Liver (tissue), 9 donors: ENCODE measurements around the gene HTT-AS. TPM values are rescaled to one million over a fixed set of nuclear protein-coding genes. Genes with fewer than 3 reads are reported as not detected.

Experiments
- DNase-seq: peaks from one replicate; pipeline ENCODE4 v3.0.0-alpha.2; 2017; ENCODE audit warnings: low spot score
- H3K27ac ChIP-seq, 2 donors: one replicate each; pipeline ENCODE4 v1.7.0; 2013; ENCODE audit warnings: inconsistent platforms in 2 of 2, low read length in 2 of 2, control low read depth in 1 of 2, low read depth in 1 of 2, mild to moderate bottlenecking in 1 of 2
- H3K27me3 ChIP-seq, 4 donors: one replicate each; pipeline versions ENCODE4 v1.6.1 to v1.7.0; 2013; ENCODE audit warnings: low read length in 3 of 4, inconsistent platforms in 1 of 4, mild to moderate bottlenecking in 1 of 4, moderate library complexity in 1 of 4; ENCODE audit not compliant: control insufficient read depth in 4 of 4, insufficient read depth in 4 of 4
- H3K36me3 ChIP-seq, 4 donors: one replicate each; pipeline versions ENCODE4 v1.6.1 to v1.7.0; 2013; ENCODE audit warnings: low read length in 3 of 4, mild to moderate bottlenecking in 3 of 4, low read depth in 1 of 4, moderate library complexity in 1 of 4; ENCODE audit not compliant: control insufficient read depth in 4 of 4, insufficient read depth in 3 of 4
- H3K4me1 ChIP-seq, 4 donors: one replicate each; pipeline versions ENCODE4 v1.6.1 to v1.7.0; 2013; ENCODE audit warnings: low read length in 3 of 4, mild to moderate bottlenecking in 3 of 4, moderate library complexity in 1 of 4; ENCODE audit not compliant: control insufficient read depth in 4 of 4, insufficient read depth in 4 of 4
- H3K4me3 ChIP-seq, 3 donors: one replicate each; pipeline versions ENCODE4 v1.6.1 to v1.7.0; 2013; ENCODE audit warnings: low read length in 3 of 3, control low read depth in 1 of 3, low read depth in 1 of 3, mild to moderate bottlenecking in 1 of 3
- H3K9ac ChIP-seq, 2 donors: one replicate each; pipeline ENCODE4 v1.7.0; 2013; ENCODE audit warnings: low read length in 2 of 2, mild to moderate bottlenecking in 2 of 2, moderate library complexity in 2 of 2, control low read depth in 1 of 2, low read depth in 1 of 2
- H3K9me3 ChIP-seq, 4 donors: one replicate each; pipeline versions ENCODE4 v1.6.1 to v1.7.0; 2013; ENCODE audit warnings: low read length in 3 of 4; ENCODE audit not compliant: control insufficient read depth in 4 of 4
- ATF3 ChIP-seq: IDR thresholded peaks from 2 replicates; pipeline ENCODE4 v1.6.1; 2016; ENCODE audit warnings: antibody characterized with exemption
- CTCF ChIP-seq: fragments of 150-350 bp; IDR thresholded peaks from 2 replicates; pipeline ENCODE4 v1.5.1; 2017; ENCODE audit warnings: improper control_type of control experiment, low read depth, low read length; ENCODE audit not compliant: missing input control
- EGR1 ChIP-seq, 2 donors: IDR thresholded peaks; 2 replicates each; pipeline ENCODE4 v1.6.1; 2016 to 2018; ENCODE audit warnings: antibody characterized with exemption in 2 of 2, low read depth in 2 of 2
- FOXA1 ChIP-seq: IDR thresholded peaks from 2 replicates; pipeline ENCODE4 v1.6.1; 2016; ENCODE audit warnings: antibody characterized with exemption
- FOXA2 ChIP-seq: IDR thresholded peaks from 2 replicates; pipeline ENCODE4 v1.6.1; 2016; ENCODE audit warnings: antibody characterized with exemption
- GABPA ChIP-seq, 2 donors: IDR thresholded peaks in 1 of 2; conservative IDR thresholded peaks in 1 of 2; 2 replicates each; pipeline ENCODE4 v1.6.1; 2016; ENCODE audit warnings: antibody characterized with exemption in 2 of 2, mild to moderate bottlenecking in 1 of 2, moderate library complexity in 1 of 2
- HNF4A ChIP-seq, 2 donors: conservative IDR thresholded peaks; 2 replicates each; pipeline ENCODE4 v1.6.1; 2016; ENCODE audit warnings: antibody characterized with exemption in 2 of 2, mild to moderate bottlenecking in 2 of 2
- HNF4G ChIP-seq: IDR thresholded peaks from 2 replicates; pipeline ENCODE4 v1.6.1; 2016; ENCODE audit warnings: antibody characterized with exemption
- JUND ChIP-seq, 2 donors: IDR thresholded peaks; 2 replicates each; pipeline ENCODE4 v1.6.1; 2016; ENCODE audit warnings: antibody characterized with exemption in 2 of 2
- MAX ChIP-seq: IDR thresholded peaks from 2 replicates; pipeline ENCODE4 v1.6.1; 2016; ENCODE audit warnings: antibody characterized with exemption
- NR2F2 ChIP-seq: IDR thresholded peaks from 2 replicates; pipeline ENCODE4 v1.6.1; 2016; ENCODE audit warnings: antibody characterized with exemption
- RAD21 ChIP-seq, 2 donors: IDR thresholded peaks; 2 replicates each; pipeline ENCODE4 v1.6.1; 2016; ENCODE audit warnings: antibody characterized with exemption in 2 of 2, mild to moderate bottlenecking in 2 of 2
- REST ChIP-seq: IDR thresholded peaks from 2 replicates; pipeline ENCODE4 v1.6.1; 2016; ENCODE audit warnings: antibody characterized with exemption, mild to moderate bottlenecking
- RXRA ChIP-seq, 2 donors: IDR thresholded peaks; 2 replicates each; pipeline ENCODE4 v1.6.1; 2017 to 2018; ENCODE audit warnings: antibody characterized with exemption in 2 of 2, mild to moderate bottlenecking in 1 of 2
- SP1 ChIP-seq: IDR thresholded peaks from 2 replicates; pipeline ENCODE4 v1.6.1; 2018; ENCODE audit warnings: antibody characterized with exemption, mild to moderate bottlenecking
- TAF1 ChIP-seq: conservative IDR thresholded peaks from 2 replicates; pipeline ENCODE4 v1.6.1; 2016; ENCODE audit warnings: antibody characterized with exemption, mild to moderate bottlenecking
- YY1 ChIP-seq: IDR thresholded peaks from 2 replicates; pipeline ENCODE4 v1.6.1; 2016; ENCODE audit warnings: antibody characterized with exemption, mild to moderate bottlenecking
- ZBTB33 ChIP-seq: IDR thresholded peaks from 2 replicates; pipeline ENCODE4 v1.6.1; 2016; ENCODE audit warnings: antibody characterized with exemption
- WGBS: extraction: QIAGEN DNeasy Blood & Tissue Kit; methylation state at CpG from one replicate; pipeline ENCODE4 v1.1.7; 2013; 5-methylcytosine and 5-hydroxymethylcytosine counted together
- polyA plus RNA-seq, 2 donors: library from polyadenylated mRNA; stranded (reverse) in 1 of 2; unstranded in 1 of 2; fragments of 200-250 nt in 1 of 2; fragments of >200 nt in 1 of 2; fragmentation: Nextera tagmentation in 1 of 2; extraction: Ambion mirVana in 1 of 2; gene quantifications; one replicate each; pipeline versions ENCODE4 v1.2.1 to v1.2.3, GENCODE V29; 2013 to 2015
- total RNA-seq, 2 donors: library from RNA; depleted of rRNA; stranded (reverse); fragments of >200 nt; gene quantifications; one replicate each; pipeline ENCODE4 v1.2.3, GENCODE V29; 2014
- donor health status: healthy.
- donor health status: healthy.
- donor health status: healthy.
- donor health status: healthy.
- donor health status: healthy.

HTT-AS gene
- total and polyA plus RNA-seq, 4 donors: not detected

- peaks cover 8 to 17% (median 14%) of the 10 kb centered on the region in 4 donors for H3K4me1 ChIP-seq
- 5% methylated on average over 1 of the region's 1 CpG for WGBS
- TF ChIP-seq FOXA2 (no peak), ATF3 (no peak), HNF4G (no peak), EGR1 (IDR thresholded peaks at IDR 0.05; ENCODE audit: low read depth in 2 of 2) (no peak), ZBTB33 (no peak), TAF1 (no peak), RAD21 (IDR thresholded peaks at IDR 0.05) (no peak), REST (no peak), HNF4A (conservative IDR thresholded peaks at IDR 0.05) (no peak), NR2F2 (no peak), YY1 (no peak), MAX (no peak), GABPA (IDR thresholded peaks at IDR 0.05 in 1 of 2, conservative IDR thresholded peaks at IDR 0.05 in 1 of 2) (no peak), RXRA (IDR thresholded peaks at IDR 0.05) (no peak), FOXA1 (no peak)
- no peaks in the 10 kb centered on the region for H3K36me3 ChIP-seq
- DNase-seq: no peak
- no peak overlapping the region for H3K9ac ChIP-seq
- no peaks in the 10 kb centered on the region for H3K27me3 ChIP-seq
- no peaks in the 10 kb centered on the region for H3K9me3 ChIP-seq
- H3K27ac ChIP-seq: no peak overlapping the region
- H3K4me3 ChIP-seq: no peak overlapping the region
These were observed 9.4 kb upstream of the HTT-AS start for GRCh38 chr4:3083732-3084131.

GRCh38 chr4:3082925-3083515 is 8.7 kb upstream of the HTT-AS start:
- no peak for DNase-seq
- Histone ChIP-seq H3K36me3 (no peaks in the 10 kb centered on the region), H3K27me3 (no peaks in the 10 kb centered on the region), H3K4me3 (no peak overlapping the region), H3K4me1 (peaks cover 8 to 17% (median 14%) of the 10 kb centered on the region in 4 donors), H3K9me3 (no peaks in the 10 kb centered on the region), H3K27ac (no peak overlapping the region), H3K9ac (no peak overlapping the region)
- TF ChIP-seq RAD21 (IDR thresholded peaks at IDR 0.05) (no peak), CTCF (no peak), SP1 (no peak), JUND (IDR thresholded peaks at IDR 0.05) (no peak), GABPA (IDR thresholded peaks at IDR 0.05 in 1 of 2, conservative IDR thresholded peaks at IDR 0.05 in 1 of 2) (no peak), ZBTB33 (no peak), TAF1 (no peak), EGR1 (IDR thresholded peaks at IDR 0.05; ENCODE audit: low read depth in 2 of 2) (no peak)
- WGBS: 92% methylated on average over 6 of the region's 6 CpGs
